Endodermal cell (in vitro differentiated cells): ENCODE results near the gene MEGF11. TPM values are rescaled to one million over a fixed set of nuclear protein-coding genes. Genes with fewer than 3 reads are reported as not detected.

ENCODE experiments used
- DNase-seq: peaks from one replicate; pipeline ENCODE4 v3.0.0-alpha.2; 2017
- H3K27ac ChIP-seq: 2 replicates; pipeline ENCODE4 v1.5.1; 2013; ENCODE audit warnings: mild to moderate bottlenecking, low read depth, low read length, moderate library complexity
- H3K27me3 ChIP-seq: 2 replicates; pipeline ENCODE4 v1.6.1; 2013; ENCODE audit warnings: mild to moderate bottlenecking, low read length, moderate library complexity; ENCODE audit not compliant: insufficient read depth, control insufficient read depth, poor library complexity, severe bottlenecking
- H3K36me3 ChIP-seq: 2 replicates; pipeline ENCODE4 v1.7.0; 2013; ENCODE audit warnings: mild to moderate bottlenecking, low read length, moderate library complexity; ENCODE audit not compliant: control insufficient read depth, insufficient read depth
- H3K4me1 ChIP-seq: one replicate; pipeline ENCODE4 v1.7.0; 2013; ENCODE audit warnings: low read length; ENCODE audit not compliant: control insufficient read depth, insufficient read depth
- H3K4me3 ChIP-seq: 2 replicates; pipeline ENCODE4 v1.5.1; 2013; ENCODE audit warnings: mild to moderate bottlenecking, low read length, moderate library complexity
- H3K9ac ChIP-seq: 2 replicates; pipeline ENCODE4 v1.6.1; 2013; ENCODE audit warnings: mild to moderate bottlenecking, low read length, moderate library complexity; ENCODE audit not compliant: poor library complexity, severe bottlenecking; ENCODE audit errors: extremely low read depth
- H3K9me3 ChIP-seq: 2 replicates; pipeline ENCODE4 v1.6.1; 2013; ENCODE audit warnings: mild to moderate bottlenecking, low read length, moderate library complexity; ENCODE audit not compliant: control insufficient read depth
- H3K27ac Mint-ChIP-seq: 2 replicates; pipeline ENCODE4 v1.8.0; 2020; ENCODE audit warnings: mixed read lengths
- H3K27me3 Mint-ChIP-seq: 2 replicates; pipeline ENCODE4 v1.8.0; 2021; ENCODE audit warnings: mild to moderate bottlenecking, mixed read lengths; ENCODE audit not compliant: insufficient read depth
- H3K36me3 Mint-ChIP-seq: 2 replicates; pipeline ENCODE4 v1.8.0; 2020; ENCODE audit warnings: low read depth, mixed read lengths
- H3K4me1 Mint-ChIP-seq: 2 replicates; pipeline ENCODE4 v1.8.0; 2020; ENCODE audit warnings: mixed read lengths
- H3K4me3 Mint-ChIP-seq: 2 replicates; pipeline ENCODE4 v1.8.0; 2020; ENCODE audit warnings: mild to moderate bottlenecking, moderate library complexity, mixed read lengths
- H3K9me3 Mint-ChIP-seq: 2 replicates; pipeline ENCODE4 v1.8.0; 2020; ENCODE audit warnings: mild to moderate bottlenecking, mixed read lengths
- WGBS, 2 experiments: methylation state at CpG; one replicate each; pipeline versions ENCODE4 v1.1.5 to v1.1.7; 2013; ENCODE audit warnings: missing lambda C conversion rate in 2 of 2, mixed read lengths in 1 of 2; ENCODE audit not compliant: insufficient coverage in 1 of 2, insufficient read length in 1 of 2; 5-methylcytosine and 5-hydroxymethylcytosine counted together
- total RNA-seq, 2 donors: library from RNA; stranded (reverse); fragmentation: NEBNext Ultra II Directional in 1 of 2; extraction: Animal tissue kit (Norgen Biotek cat#: 25700) in 1 of 2; gene quantifications; 2 replicates in 1 of 2; 3 replicates in 1 of 2; pipeline ENCODE4 v1.2.1, GENCODE V29; 2021
- TF ChIP-seq, protein P1 (sequence below): fragments of 200-600 bp; sonication (generic); conservative IDR thresholded peaks from 2 replicates; pipeline ENCODE4 v1.5.0; 2021; ENCODE audit warnings: antibody characterized with exemption, mild to moderate bottlenecking

The MEGF11 gene
- total RNA-seq, 2 donors from 2014 or later, result 0.73 to 1.2 TPM

DNA sequence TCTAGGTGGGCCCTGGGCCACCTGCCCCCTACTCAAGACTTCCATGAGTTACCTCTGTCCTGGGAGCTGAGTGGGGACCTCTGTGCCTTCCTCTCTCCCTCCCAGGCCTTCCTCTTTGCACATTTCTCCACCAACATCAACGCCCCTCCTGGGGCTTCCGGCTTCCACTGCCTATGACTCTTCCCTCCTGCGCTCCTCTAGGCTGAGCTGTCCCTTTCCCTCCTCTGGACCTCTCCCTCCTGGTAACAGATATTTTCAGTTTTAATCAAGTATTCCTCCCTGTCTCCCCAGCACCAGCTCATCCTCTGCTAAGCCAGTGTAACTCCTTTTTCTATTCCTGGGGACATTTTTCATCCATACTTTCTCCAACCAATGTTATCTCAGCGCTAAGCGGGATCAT is 223.9 kb downstream of the MEGF11 start:
- H3K4me3 ChIP-seq, result no peak overlapping the region
- H3K36me3 ChIP-seq, result no peaks in the 10 kb centered on the region
- Mint-ChIP-seq H3K4me3 (no peak overlapping the region), H3K27me3 (peaks cover 7% of the 10 kb centered on the region), H3K9me3 (peaks cover 27% of the 10 kb centered on the region), H3K36me3 (no peaks in the 10 kb centered on the region), H3K4me1 (peaks cover 9% of the 10 kb centered on the region), H3K27ac (no peak overlapping the region)
- 95 to 98% methylated on average over 4 to 5 of the region's 5 CpGs for WGBS, 2 experiments
- DNase-seq, result no peak
- H3K9me3 ChIP-seq, result peaks cover 13% of the 10 kb centered on the region
- TF ChIP-seq, protein P1, sequence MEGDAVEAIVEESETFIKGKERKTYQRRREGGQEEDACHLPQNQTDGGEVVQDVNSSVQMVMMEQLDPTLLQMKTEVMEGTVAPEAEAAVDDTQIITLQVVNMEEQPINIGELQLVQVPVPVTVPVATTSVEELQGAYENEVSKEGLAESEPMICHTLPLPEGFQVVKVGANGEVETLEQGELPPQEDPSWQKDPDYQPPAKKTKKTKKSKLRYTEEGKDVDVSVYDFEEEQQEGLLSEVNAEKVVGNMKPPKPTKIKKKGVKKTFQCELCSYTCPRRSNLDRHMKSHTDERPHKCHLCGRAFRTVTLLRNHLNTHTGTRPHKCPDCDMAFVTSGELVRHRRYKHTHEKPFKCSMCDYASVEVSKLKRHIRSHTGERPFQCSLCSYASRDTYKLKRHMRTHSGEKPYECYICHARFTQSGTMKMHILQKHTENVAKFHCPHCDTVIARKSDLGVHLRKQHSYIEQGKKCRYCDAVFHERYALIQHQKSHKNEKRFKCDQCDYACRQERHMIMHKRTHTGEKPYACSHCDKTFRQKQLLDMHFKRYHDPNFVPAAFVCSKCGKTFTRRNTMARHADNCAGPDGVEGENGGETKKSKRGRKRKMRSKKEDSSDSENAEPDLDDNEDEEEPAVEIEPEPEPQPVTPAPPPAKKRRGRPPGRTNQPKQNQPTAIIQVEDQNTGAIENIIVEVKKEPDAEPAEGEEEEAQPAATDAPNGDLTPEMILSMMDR, result no peak
- no peaks in the 10 kb centered on the region for H3K27me3 ChIP-seq
- H3K27ac ChIP-seq, result no peak overlapping the region
- H3K9ac ChIP-seq, result no peak overlapping the region
- no peaks in the 10 kb centered on the region for H3K4me1 ChIP-seq

DNA sequence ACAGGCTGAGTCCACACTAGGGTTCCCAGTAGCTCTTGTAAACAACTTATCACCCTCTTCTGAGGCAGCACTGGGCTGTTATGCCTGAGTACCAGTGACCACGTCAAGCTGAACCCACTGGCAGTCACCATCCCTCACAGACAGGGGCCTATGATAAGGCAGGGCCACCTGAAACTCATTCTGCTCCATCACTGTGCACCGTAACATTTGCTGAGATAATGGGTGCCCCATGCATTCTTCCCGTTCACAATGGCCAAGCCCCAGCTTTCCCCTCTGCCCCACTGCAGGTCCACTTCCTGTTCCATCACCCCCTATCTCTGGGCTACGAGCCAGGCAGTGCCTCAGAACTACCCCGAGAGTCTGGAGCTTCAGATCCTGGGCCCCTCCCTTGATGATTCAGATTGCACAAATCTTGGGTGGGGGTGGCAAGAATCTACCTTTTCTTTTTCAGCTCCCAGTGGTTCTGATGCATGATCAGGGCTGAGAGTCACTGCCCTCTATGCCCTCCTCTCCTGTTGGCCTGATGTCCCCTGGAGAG is 226.2 kb downstream of the MEGF11 start:
- Histone ChIP-seq H3K27ac (no peak overlapping the region), H3K4me3 (no peak overlapping the region), H3K9ac (no peak overlapping the region), H3K4me1 (no peaks in the 10 kb centered on the region), H3K36me3 (no peaks in the 10 kb centered on the region), H3K9me3 (peaks cover 7% of the 10 kb centered on the region), H3K27me3 (no peaks in the 10 kb centered on the region)
- Mint-ChIP-seq H3K27ac (no peak overlapping the region), H3K27me3 (peaks cover 9% of the 10 kb centered on the region), H3K4me1 (peaks cover 9% of the 10 kb centered on the region), H3K4me3 (no peak overlapping the region), H3K36me3 (no peaks in the 10 kb centered on the region), H3K9me3 (peaks cover 12% of the 10 kb centered on the region)
- 84 to 92% methylated on average over 4 to 5 of the region's 5 CpGs for WGBS, 2 experiments
- TF ChIP-seq, protein P1, result no peak
- DNase-seq, result no peak

DNA sequence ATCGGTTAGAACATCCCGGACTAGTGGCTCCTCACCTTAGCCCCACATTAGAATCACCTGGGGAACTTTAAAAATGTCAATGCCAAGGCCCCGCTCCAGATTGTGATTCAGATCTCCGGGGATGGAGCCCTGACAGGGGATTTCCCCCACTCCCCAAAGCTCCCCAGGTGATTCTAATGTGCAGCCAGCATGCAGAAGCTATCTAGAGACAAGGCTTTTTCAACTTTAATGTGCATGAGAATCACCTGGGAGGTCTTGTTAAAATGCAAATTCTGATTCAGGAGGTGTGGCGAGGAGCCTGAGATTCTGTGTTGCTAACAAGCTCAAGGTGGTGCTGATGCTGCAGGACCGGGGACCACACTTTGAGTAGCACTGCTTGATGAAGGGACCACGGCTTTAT is 227.6 kb downstream of the MEGF11 start:
- no peaks in the 10 kb centered on the region for H3K27me3 ChIP-seq
- 66 to 71% methylated on average over 5 to 7 of the region's 7 CpGs for WGBS, 2 experiments
- H3K4me1 Mint-ChIP-seq, result peaks cover 9% of the 10 kb centered on the region
- H3K9ac ChIP-seq, result no peak overlapping the region
- H3K36me3 ChIP-seq, result no peaks in the 10 kb centered on the region
- H3K27ac Mint-ChIP-seq, result no peak overlapping the region
- peak; percentile 71 for DNase-seq
- TF ChIP-seq, protein P1, result no peak
- H3K4me3 Mint-ChIP-seq, result no peak overlapping the region
- H3K36me3 Mint-ChIP-seq, result no peaks in the 10 kb centered on the region
- no peak overlapping the region for H3K4me3 ChIP-seq
- H3K9me3 Mint-ChIP-seq, result no peaks in the 10 kb centered on the region
- peaks cover 6% of the 10 kb centered on the region for H3K27me3 Mint-ChIP-seq
- H3K9me3 ChIP-seq, result no peaks in the 10 kb centered on the region
- no peaks in the 10 kb centered on the region for H3K4me1 ChIP-seq
- no peak overlapping the region for H3K27ac ChIP-seq
